ENCODE data around the gene FXYD2. TPM values are rescaled to one million over a fixed set of nuclear protein-coding genes. Genes with fewer than 3 reads are reported as not detected.

The FXYD2 gene
- total and polyA plus RNA-seq, 2 donors (not counting 3 experiments of a cell fraction or from before 2014, with no cell fraction given) = 0.99 to 1.8 TPM

GRCh38 chr11:117870103-117870952 is 45.8 kb upstream of the FXYD2 start:
- H3K4me1 ChIP-seq (ENCODE audit: control insufficient read depth, extremely low read depth, insufficient read depth, low read length) = no peaks in the 10 kb centered on the region
- CTCF ChIA-PET = interaction anchor here (1.0 kb wide), 1 partner anchor 9 kb away, joined by 4 read pairs; no protein-coding TSS in a partner anchor
- no peaks in the 10 kb centered on the region for H3K36me3 ChIP-seq (ENCODE audit: control insufficient read depth in 2 of 2, extremely low read depth in 1 of 2, insufficient read depth in 2 of 2, low read length in 2 of 2)
- DNase-seq (ENCODE audit: low read depth, low spot score) = no peak
- H3K9ac ChIP-seq (replicated peaks; ENCODE audit: extremely low read depth, insufficient read depth, low read length) = no peak overlapping the region
- H4K20me1 ChIP-seq (replicated peaks; ENCODE audit: control insufficient read depth, extremely low read depth, insufficient read depth, low read length) = no peaks in the 10 kb centered on the region
- no peak overlapping the region for H3K27ac ChIP-seq (ENCODE audit: insufficient read depth, low read depth, low read length)
- no peak overlapping the region for H3K4me2 ChIP-seq (ENCODE audit: insufficient read depth, low read length)
- intact Hi-C loops (cut with micrococcal nuclease) (no loop called here), dilution Hi-C loops (cut with MboI; ENCODE audit: extremely low pct_ligation_motif_present, low sequenced_read_pairs) (no loop called here)
- no peak for FAIRE-seq
- no peak for TF ChIP-seq POLR2A (IDR thresholded peaks at IDR 0.05; ENCODE audit: low read depth, low read length)
- no peak for TF ChIP-seq MAX (IDR thresholded peaks at IDR 0.05; ENCODE audit: insufficient read depth, insufficient read length)
- TF ChIP-seq POLR2AphosphoS5 (IDR thresholded peaks at IDR 0.05; ENCODE audit: insufficient read depth, low read depth, low read length) = no peak
- no peak for TF ChIP-seq FOS (IDR thresholded peaks at IDR 0.05; ENCODE audit: borderline replicate concordance, insufficient read depth, low read length)
- TF ChIP-seq JUN (IDR thresholded peaks at IDR 0.05; ENCODE audit: borderline replicate concordance, insufficient read depth, insufficient read length, low read depth) = no peak
- TF ChIP-seq EZH2 (IDR thresholded peaks at IDR 0.05; ENCODE audit: borderline replicate concordance, low read depth, low read length, severe bottlenecking) = no peak
- TF ChIP-seq GATA2 (IDR thresholded peaks at IDR 0.05; ENCODE audit: insufficient read depth, insufficient read length, low read depth, low read length) = no peak
- TF ChIP-seq CTCF (IDR thresholded peaks at IDR 0.05; ENCODE audit: extremely low read depth in 1 of 2, insufficient read depth in 1 of 2, low read depth in 1 of 2, low read length in 2 of 2) = no peak
- no peak for TF ChIP-seq MYC (IDR thresholded peaks at IDR 0.05; ENCODE audit: low read depth, low read length)
- H3K27me3 ChIP-seq (ENCODE audit: control insufficient read depth in 2 of 2, insufficient read depth in 2 of 2, low read length in 2 of 2) = peaks cover 24 to 26% of the 10 kb centered on the region in 2 experiments
- no TSS peak for BruUV-seq (replicated peaks)
- POLR2A ChIA-PET = no interaction called here
- H2AFZ ChIP-seq (ENCODE audit: low read depth, low read length) = no peak overlapping the region
- no peak overlapping the region for H3K4me3 ChIP-seq (replicated peaks in 1 of 3; ENCODE audit: insufficient read depth in 1 of 3, low read depth in 1 of 3, low read length in 3 of 3)
- no peaks in the 10 kb centered on the region for H3K79me2 ChIP-seq (ENCODE audit: control insufficient read depth, insufficient read depth, low read length)
- H3K9me1 ChIP-seq (replicated peaks; ENCODE audit: control insufficient read depth, extremely low read depth, insufficient read depth, low read length) = no peaks in the 10 kb centered on the region
- no peaks in the 10 kb centered on the region for H3K9me3 ChIP-seq (replicated peaks; ENCODE audit: control insufficient read depth, insufficient read depth, low read length)

Data from endothelial cell of umbilical vein (primary cell).